Caco-2 (cell line): Measurements from ENCODE around the gene SLC16A12. TPM values are rescaled to one million over a fixed set of nuclear protein-coding genes. Genes with fewer than 3 reads are reported as not detected.

Source experiments
- BruUV-seq: library from RNA; stranded (reverse); fragments of 400-500 nt; replicated peaks from 2 replicates; lab custom pipeline; 2021; lab: Mats Ljungman, UMichigan
- CTCF ChIA-PET: fragments of 300-600 bp; sonication (Branson Sonifier 250); formaldehyde crosslinking; loops from one replicate; lab custom pipeline; 2022; ENCODE audit warnings: antibody characterized with exemption; lab: Charles Lee
- POLR2A ChIA-PET: fragments of 300-600 bp; sonication (Branson Sonifier 250); formaldehyde crosslinking; loops from one replicate; lab custom pipeline; 2022; ENCODE audit warnings: antibody characterized with exemption; lab: Charles Lee
- DNase-seq, 2 experiments: peaks; one replicate each; pipeline versions ENCODE4 v3.0.0 to v3.0.0-alpha.2; 2020 to 2022
- H3K27me3 ChIP-seq: replicated peaks from 2 replicates; pipeline ENCODE4 v1.6.0; 2011; ENCODE audit warnings: low read length; ENCODE audit not compliant: control insufficient read depth, insufficient read depth
- H3K36me3 ChIP-seq: 2 replicates; pipeline ENCODE4 v1.5.1; 2011; ENCODE audit warnings: low read length; ENCODE audit not compliant: control insufficient read depth, insufficient read depth
- H3K4me1 ChIP-seq: fragments of 250-450 bp; sonication (Bioruptor Pico); 2 replicates; pipeline ENCODE4 v1.5.1; 2020; ENCODE audit warnings: mild to moderate bottlenecking
- H3K4me3 ChIP-seq: 2 replicates; pipeline ENCODE4 v1.5.1; 2011; ENCODE audit warnings: low read depth, mild to moderate bottlenecking, control low read depth, low read length
- H3K9me3 ChIP-seq: fragments of 250-450 bp; sonication (Bioruptor Pico); 2 replicates; pipeline ENCODE4 v1.5.1; 2020; ENCODE audit warnings: mild to moderate bottlenecking, moderate library complexity
- H3K27ac Mint-ChIP-seq: one replicate; pipeline ENCODE4 v1.8.0; 2022; ENCODE audit warnings: mixed read lengths; ENCODE audit not compliant: unreplicated experiment
- H3K27me3 Mint-ChIP-seq: one replicate; pipeline ENCODE4 v1.8.0; 2022; ENCODE audit warnings: mixed read lengths; ENCODE audit not compliant: insufficient read depth, unreplicated experiment
- H3K36me3 Mint-ChIP-seq: one replicate; pipeline ENCODE4 v1.8.0; 2022; ENCODE audit warnings: mild to moderate bottlenecking, mixed read lengths; ENCODE audit not compliant: insufficient read depth, unreplicated experiment
- H3K4me1 Mint-ChIP-seq: one replicate; pipeline ENCODE4 v1.8.0; 2022; ENCODE audit warnings: low read depth, mixed read lengths; ENCODE audit not compliant: unreplicated experiment
- H3K4me3 Mint-ChIP-seq: one replicate; pipeline ENCODE4 v1.8.0; 2022; ENCODE audit warnings: mild to moderate bottlenecking, moderate library complexity, mixed read lengths; ENCODE audit not compliant: unreplicated experiment
- H3K9me3 Mint-ChIP-seq: one replicate; pipeline ENCODE4 v1.8.0; 2022; ENCODE audit warnings: mixed read lengths; ENCODE audit not compliant: unreplicated experiment
- intact Hi-C: fragments of 100-400 bp; cut with micrococcal nuclease; formaldehyde crosslinking; loops from one replicate; pipeline ENCODE4 v1.10.0; 2022; ENCODE audit not compliant: unreplicated experiment
- total RNA-seq: library from RNA; stranded (reverse); gene quantifications from 2 replicates; pipeline ENCODE4 v1.2.3, GENCODE V29; 2022
- TF ChIP-seq, protein P1 (sequence below), 2 experiments: fragments of 200-600 bp in 1 of 2; IDR thresholded peaks; 1 replicate in 1 of 2; 2 replicates in 1 of 2; pipeline versions ENCODE4 v1.5.1 to v1.8.0; 2011 to 2022; ENCODE audit warnings: antibody characterized with exemption in 1 of 2, control low read depth in 1 of 2, inconsistent platforms in 1 of 2, low read depth in 1 of 2, low read length in 1 of 2, mild to moderate bottlenecking in 1 of 2, moderate library complexity in 1 of 2; ENCODE audit not compliant: insufficient read depth in 1 of 2, severe bottlenecking in 1 of 2, unreplicated experiment in 1 of 2

Gene SLC16A12
- total RNA-seq, 1 experiment from 2014 or later: not detected

DNA sequence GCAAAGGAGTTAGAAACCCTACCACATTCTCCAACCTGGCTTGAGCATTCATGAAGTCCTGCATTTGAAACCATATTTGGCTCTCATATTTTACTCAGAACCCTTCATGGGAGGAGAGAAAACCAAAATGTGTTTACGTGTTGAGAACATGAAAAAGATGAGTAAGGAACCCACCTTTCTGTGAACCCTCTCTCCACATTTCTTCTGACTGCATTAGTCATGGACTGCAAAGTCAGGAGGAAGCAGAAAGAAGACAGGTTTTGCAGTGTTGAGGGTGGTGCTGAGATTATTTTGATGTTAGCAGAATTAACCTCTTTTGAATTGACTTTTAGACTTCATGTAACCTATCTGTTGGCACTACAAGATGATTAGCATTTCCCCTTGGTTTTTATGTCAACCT is 152.6 kb downstream of the SLC16A12 start:
- intact Hi-C loops: no loop called here
- CTCF ChIA-PET: no interaction called here
- no peaks in the 10 kb centered on the region for H3K36me3 ChIP-seq
- H3K27me3 Mint-ChIP-seq: no peaks in the 10 kb centered on the region
- H3K4me3 ChIP-seq: no peak overlapping the region
- H3K9me3 Mint-ChIP-seq: no peaks in the 10 kb centered on the region
- no peaks in the 10 kb centered on the region for H3K4me1 ChIP-seq
- no peak overlapping the region for H3K4me3 Mint-ChIP-seq
- no peak overlapping the region for H3K27ac Mint-ChIP-seq
- H3K27me3 ChIP-seq: no peaks in the 10 kb centered on the region
- TF ChIP-seq, protein P1, sequence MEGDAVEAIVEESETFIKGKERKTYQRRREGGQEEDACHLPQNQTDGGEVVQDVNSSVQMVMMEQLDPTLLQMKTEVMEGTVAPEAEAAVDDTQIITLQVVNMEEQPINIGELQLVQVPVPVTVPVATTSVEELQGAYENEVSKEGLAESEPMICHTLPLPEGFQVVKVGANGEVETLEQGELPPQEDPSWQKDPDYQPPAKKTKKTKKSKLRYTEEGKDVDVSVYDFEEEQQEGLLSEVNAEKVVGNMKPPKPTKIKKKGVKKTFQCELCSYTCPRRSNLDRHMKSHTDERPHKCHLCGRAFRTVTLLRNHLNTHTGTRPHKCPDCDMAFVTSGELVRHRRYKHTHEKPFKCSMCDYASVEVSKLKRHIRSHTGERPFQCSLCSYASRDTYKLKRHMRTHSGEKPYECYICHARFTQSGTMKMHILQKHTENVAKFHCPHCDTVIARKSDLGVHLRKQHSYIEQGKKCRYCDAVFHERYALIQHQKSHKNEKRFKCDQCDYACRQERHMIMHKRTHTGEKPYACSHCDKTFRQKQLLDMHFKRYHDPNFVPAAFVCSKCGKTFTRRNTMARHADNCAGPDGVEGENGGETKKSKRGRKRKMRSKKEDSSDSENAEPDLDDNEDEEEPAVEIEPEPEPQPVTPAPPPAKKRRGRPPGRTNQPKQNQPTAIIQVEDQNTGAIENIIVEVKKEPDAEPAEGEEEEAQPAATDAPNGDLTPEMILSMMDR (IDR thresholded peaks at IDR 0.05; ENCODE audit: insufficient read depth in 1 of 2, low read depth in 1 of 2, low read length in 1 of 2, severe bottlenecking in 1 of 2, unreplicated experiment in 1 of 2): no peak
- POLR2A ChIA-PET: no interaction called here
- H3K9me3 ChIP-seq: no peaks in the 10 kb centered on the region
- H3K36me3 Mint-ChIP-seq: no peaks in the 10 kb centered on the region
- no TSS peak for BruUV-seq
- no peaks in the 10 kb centered on the region for H3K4me1 Mint-ChIP-seq
- no peak for DNase-seq

Other genes starting within 250 kb of the SLC16A12 start
- 0.43 and 0.56 TPM in 2 replicates for gene IFIT2, start 233.5 kb downstream of the SLC16A12 start, total RNA-seq
- 1.5 and 1.8 TPM in 2 replicates for gene IFIT3, start 207.6 kb downstream of the SLC16A12 start, total RNA-seq
- not detected in 2 replicates for gene IFIT1B, start 157.5 kb downstream of the SLC16A12 start, total RNA-seq
- gene IFIT1, start 143.0 kb downstream of the SLC16A12 start, total RNA-seq: 4.3 and 5.4 TPM in 2 replicates
- 2.3 and 2.4 TPM in 2 replicates for gene IFIT5, start 121.0 kb downstream of the SLC16A12 start, total RNA-seq
- 22.7 and 24.0 TPM in 2 replicates for gene PANK1, start 109.6 kb upstream of the SLC16A12 start, total RNA-seq
- gene KIF20B, start 166.0 kb upstream of the SLC16A12 start, total RNA-seq: 43.2 and 43.9 TPM in 2 replicates